LNCaP clone FGC (cell line): ENCODE measurements around the gene GRIN2D.
"Not testable (repeated sequence)": the region's sequence is repeated elsewhere in the genome, so short reads cannot be mapped to it uniquely, and the experiment has no call there.

Source experiments
- DNase-seq: peaks from one replicate; pipeline ENCODE4 v3.0.0-alpha.2; 2011; ENCODE audit warnings: low read depth
- H3K4me3 ChIP-seq: 2 replicates; pipeline ENCODE4 v1.5.1; 2011; ENCODE audit warnings: mild to moderate bottlenecking, low read depth, low read length, control low read depth
- TF ChIP-seq, protein P1 (sequence below): IDR thresholded peaks from 2 replicates; pipeline ENCODE4 v1.5.1; 2012; ENCODE audit warnings: mild to moderate bottlenecking; ENCODE audit not compliant: control insufficient read depth, insufficient read depth; ENCODE audit errors: extremely low read depth

The GRIN2D gene

DNA sequence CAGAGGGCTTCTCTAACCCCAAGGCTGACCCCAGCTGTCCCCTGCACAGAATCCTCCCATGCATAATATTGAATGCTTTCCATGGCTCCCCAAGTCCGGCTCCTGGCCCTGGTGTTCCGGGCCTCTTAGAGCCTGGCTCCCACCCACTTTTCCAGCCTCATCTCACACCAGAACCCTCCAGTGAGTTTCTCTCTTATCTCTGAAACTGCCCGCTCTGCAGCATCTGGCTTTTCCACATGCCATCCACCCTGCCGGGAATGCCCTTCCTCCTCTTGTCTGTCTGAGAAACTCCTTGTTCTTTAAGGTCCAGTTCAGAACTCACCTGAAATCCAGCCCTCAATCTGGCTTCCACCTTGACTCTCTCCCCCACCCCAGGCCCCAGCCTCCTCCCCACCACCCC is 22.5 kb upstream of the GRIN2D start:
- DNase-seq, result no peak
- TF ChIP-seq, protein P1, sequence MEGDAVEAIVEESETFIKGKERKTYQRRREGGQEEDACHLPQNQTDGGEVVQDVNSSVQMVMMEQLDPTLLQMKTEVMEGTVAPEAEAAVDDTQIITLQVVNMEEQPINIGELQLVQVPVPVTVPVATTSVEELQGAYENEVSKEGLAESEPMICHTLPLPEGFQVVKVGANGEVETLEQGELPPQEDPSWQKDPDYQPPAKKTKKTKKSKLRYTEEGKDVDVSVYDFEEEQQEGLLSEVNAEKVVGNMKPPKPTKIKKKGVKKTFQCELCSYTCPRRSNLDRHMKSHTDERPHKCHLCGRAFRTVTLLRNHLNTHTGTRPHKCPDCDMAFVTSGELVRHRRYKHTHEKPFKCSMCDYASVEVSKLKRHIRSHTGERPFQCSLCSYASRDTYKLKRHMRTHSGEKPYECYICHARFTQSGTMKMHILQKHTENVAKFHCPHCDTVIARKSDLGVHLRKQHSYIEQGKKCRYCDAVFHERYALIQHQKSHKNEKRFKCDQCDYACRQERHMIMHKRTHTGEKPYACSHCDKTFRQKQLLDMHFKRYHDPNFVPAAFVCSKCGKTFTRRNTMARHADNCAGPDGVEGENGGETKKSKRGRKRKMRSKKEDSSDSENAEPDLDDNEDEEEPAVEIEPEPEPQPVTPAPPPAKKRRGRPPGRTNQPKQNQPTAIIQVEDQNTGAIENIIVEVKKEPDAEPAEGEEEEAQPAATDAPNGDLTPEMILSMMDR, result no peak
- no peak overlapping the region for H3K4me3 ChIP-seq

DNA sequence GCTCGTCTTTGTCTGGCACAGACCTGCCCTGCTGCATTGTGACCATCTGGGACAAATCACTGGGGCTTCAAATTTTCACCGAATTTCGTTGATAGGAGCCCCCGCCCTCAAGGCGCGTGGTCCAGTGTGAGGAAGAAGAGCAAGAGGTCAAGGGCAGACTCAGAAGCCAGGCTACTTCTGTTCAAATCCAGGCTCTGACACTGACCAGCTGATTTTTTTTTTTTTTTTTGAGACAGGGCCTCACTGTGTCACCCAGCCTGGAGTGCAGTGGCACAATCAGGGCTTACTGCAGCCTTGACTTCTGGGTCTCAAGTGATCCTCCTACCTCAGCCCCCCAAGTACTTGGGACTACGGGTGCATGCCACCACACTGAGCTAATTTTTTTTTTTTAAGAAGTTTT is 22.1 kb upstream of the GRIN2D start:
- no peak overlapping the region for H3K4me3 ChIP-seq
- no peak for DNase-seq
- TF ChIP-seq, protein P1, result no peak

DNA sequence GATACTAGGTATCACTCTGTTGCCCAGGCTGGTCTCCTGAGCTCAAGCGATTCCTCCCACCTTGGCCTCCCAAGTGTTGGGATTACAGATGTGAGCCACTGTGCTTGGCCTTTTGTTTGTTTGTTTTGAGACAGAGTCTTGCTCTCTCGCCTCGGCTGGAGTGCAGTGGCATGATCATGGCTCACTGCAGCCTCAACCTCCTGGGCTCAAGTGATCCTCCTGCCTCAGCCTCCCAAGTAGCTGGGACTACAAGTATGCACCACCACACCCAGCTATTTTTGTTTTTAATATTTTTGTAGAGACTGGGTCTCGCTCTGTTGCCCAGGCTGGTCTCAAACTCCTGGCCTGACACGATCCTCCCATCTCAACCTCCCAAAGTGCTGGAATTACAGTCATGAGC is 21.7 kb upstream of the GRIN2D start:
- H3K4me3 ChIP-seq, DNase-seq: not testable (repeated sequence)

DNA sequence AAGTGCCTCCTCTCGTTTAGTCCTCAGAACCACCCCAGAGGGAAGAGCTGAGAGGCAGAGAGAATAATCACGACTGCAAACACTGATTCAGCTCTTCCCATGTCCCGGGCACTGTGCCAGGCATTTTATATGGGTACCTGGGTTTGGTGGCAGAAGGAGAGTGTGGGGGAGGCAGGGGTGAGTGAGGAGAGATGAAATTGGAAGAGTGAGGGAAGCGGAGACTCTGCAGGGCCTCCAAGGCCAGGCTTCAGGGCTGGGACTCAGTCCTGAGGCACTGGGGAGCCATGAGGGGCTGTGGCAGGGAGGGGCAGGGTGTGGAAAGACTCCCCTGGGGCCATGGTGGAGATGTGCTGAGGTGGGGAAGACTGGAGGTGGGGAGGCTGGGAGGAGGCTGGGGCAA is 20.6 kb upstream of the GRIN2D start:
- H3K4me3 ChIP-seq, result no peak overlapping the region
- TF ChIP-seq, protein P1, result no peak
- DNase-seq, result no peak

DNA sequence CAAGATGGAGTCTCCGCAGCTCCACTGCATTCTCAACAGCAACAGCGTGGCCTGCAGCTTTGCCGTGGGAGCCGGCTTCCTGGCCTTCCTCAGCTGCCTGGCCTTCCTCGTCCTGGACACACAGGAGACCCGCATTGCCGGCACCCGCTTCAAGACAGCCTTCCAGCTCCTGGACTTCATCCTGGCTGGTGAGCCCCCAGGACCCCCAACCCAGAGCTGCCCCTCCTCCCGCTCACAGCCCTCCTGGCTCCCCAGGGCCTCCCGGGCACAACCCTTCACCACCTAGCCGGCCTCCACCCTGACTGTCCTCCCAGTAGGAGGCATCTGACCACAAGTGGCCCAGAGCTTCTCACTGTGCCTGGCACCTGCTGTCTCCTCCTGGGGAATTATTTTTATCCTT is 19.9 kb upstream of the GRIN2D start:
- TF ChIP-seq, protein P1, result no peak
- DNase-seq, result no peak

DNA sequence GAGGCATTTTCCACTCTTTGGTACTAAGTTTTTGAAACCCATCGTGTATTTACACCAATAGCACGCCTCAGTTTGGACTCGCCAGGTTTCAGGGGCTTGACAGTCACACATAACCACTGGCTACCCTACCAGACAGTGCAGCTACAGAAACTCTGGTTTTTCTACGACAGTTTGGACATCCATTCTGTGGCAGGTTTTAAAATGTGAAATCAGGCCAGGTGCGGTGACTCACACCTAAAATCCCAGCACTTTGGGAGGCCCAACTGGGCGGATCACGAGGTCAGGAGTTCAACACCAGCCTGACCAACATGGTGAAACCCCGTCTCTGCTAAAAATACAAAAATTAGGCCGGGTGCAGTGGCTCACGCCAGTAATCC is 15.3 kb upstream of the GRIN2D start:
- no peak overlapping the region for H3K4me3 ChIP-seq
- TF ChIP-seq, protein P1, result no peak
- no peak for DNase-seq

More for the DNA sequence above, 19.9 kb upstream of the GRIN2D start:
- no peak overlapping the region for H3K4me3 ChIP-seq

DNA sequence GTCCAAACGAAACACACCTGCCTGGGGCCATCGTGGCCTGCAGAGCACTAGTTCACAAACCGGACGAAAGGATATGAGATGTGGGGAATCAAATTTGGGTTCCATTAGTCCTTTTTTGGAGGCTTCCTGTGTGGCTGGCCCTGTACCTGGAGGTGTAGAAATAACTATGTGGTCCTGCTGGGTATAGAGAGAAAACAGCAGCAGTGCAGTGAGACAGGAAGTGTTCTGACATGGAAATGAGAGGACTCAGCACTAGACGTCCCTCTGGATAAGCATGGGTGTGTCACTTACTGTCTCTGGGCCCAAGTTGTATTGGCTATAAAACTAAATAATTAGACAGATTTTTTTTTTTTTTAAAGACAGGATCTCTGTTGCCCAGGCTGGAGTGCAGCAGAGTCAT is 14.4 kb upstream of the GRIN2D start:
- no peak overlapping the region for H3K4me3 ChIP-seq
- no peak for DNase-seq
- TF ChIP-seq, protein P1, result no peak
